Colonic mucosa (tissue), 4 donors: ENCODE results near the gene WWOX. TPM values are rescaled to one million over a fixed set of nuclear protein-coding genes. Genes with fewer than 3 reads are reported as not detected.

Source experiments
- DNase-seq: peaks from one replicate; pipeline ENCODE4 v3.0.0-alpha.2; 2020
- H3K27ac ChIP-seq: fragments of 200-600 bp; one replicate; pipeline ENCODE4 v1.8.0; 2021
- H3K27me3 ChIP-seq: fragments of 200-600 bp; one replicate; pipeline ENCODE4 v1.8.0; 2021
- H3K36me3 ChIP-seq: fragments of 200-600 bp; one replicate; pipeline ENCODE4 v1.8.0; 2021
- H3K4me1 ChIP-seq: fragments of 200-600 bp; one replicate; pipeline ENCODE4 v1.8.0; 2021; ENCODE audit warnings: mild to moderate bottlenecking
- H3K4me3 ChIP-seq: fragments of 200-600 bp; one replicate; pipeline ENCODE4 v1.8.0; 2021
- H3K9ac ChIP-seq, 2 donors: one replicate each; pipeline ENCODE4 v1.7.0; 2013; ENCODE audit warnings: control low read depth in 2 of 2, low read depth in 2 of 2, low read length in 2 of 2
- H3K9me3 ChIP-seq: fragments of 200-600 bp; one replicate; pipeline ENCODE4 v1.8.0; 2021
- intact Hi-C: fragments of 100-400 bp; cut with DNase I; formaldehyde crosslinking; loops from one replicate; pipeline ENCODE4 v1.14.1; 2022
- total RNA-seq, 2 donors: library from RNA; stranded (reverse); fragmentation: NEBNext Ultra II Directional in 1 of 2; extraction: Animal tissue kit (Norgen Biotek cat#: 25700) in 1 of 2; gene quantifications; one replicate each; pipeline ENCODE4 v1.2.1, GENCODE V29; 2021
- TF ChIP-seq, protein P1 (sequence below): fragments of 200-600 bp; IDR thresholded peaks from one replicate; pipeline ENCODE4 v1.8.0; 2022; ENCODE audit warnings: antibody characterized with exemption, mild to moderate bottlenecking
- donor health status: healthy.
- donor health status: DM: no; HTN: no; CAD: no.
- donor health status: DM: no; HTN: no; CAD: no.

WWOX gene
- total RNA-seq, 2 donors from 2014 or later, result 7.2 to 11.0 TPM

DNA sequence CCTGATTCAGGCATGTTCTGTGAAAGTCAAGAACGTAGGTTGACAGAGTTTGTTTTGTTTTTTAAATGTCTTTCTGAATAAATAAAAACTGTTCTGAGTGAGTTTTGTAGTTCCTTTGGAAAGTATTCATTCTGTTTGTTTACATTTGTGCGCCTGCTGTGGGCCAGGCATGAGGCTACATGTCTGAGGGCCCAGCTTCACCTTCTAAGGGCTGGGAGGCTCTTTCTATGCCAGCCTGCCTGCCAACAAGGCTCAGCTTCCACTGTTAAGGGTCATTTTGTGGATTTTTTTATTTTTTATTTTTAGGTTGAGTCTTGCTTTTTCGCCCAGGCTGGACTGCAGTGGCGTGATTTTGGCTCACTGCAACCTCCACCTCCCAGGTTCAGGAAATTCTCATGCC is 6.1 kb downstream of the WWOX start:
- Histone ChIP-seq H3K4me3 (no peak overlapping the region), H3K4me1 (no peaks in the 10 kb centered on the region), H3K9ac (no peak overlapping the region), H3K36me3 (no peaks in the 10 kb centered on the region), H3K27me3 (no peaks in the 10 kb centered on the region), H3K27ac (no peak overlapping the region), H3K9me3 (no peaks in the 10 kb centered on the region)
- no peak for DNase-seq
- intact Hi-C loops, result no loop called here
- TF ChIP-seq, protein P1, sequence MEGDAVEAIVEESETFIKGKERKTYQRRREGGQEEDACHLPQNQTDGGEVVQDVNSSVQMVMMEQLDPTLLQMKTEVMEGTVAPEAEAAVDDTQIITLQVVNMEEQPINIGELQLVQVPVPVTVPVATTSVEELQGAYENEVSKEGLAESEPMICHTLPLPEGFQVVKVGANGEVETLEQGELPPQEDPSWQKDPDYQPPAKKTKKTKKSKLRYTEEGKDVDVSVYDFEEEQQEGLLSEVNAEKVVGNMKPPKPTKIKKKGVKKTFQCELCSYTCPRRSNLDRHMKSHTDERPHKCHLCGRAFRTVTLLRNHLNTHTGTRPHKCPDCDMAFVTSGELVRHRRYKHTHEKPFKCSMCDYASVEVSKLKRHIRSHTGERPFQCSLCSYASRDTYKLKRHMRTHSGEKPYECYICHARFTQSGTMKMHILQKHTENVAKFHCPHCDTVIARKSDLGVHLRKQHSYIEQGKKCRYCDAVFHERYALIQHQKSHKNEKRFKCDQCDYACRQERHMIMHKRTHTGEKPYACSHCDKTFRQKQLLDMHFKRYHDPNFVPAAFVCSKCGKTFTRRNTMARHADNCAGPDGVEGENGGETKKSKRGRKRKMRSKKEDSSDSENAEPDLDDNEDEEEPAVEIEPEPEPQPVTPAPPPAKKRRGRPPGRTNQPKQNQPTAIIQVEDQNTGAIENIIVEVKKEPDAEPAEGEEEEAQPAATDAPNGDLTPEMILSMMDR, result no peak

DNA sequence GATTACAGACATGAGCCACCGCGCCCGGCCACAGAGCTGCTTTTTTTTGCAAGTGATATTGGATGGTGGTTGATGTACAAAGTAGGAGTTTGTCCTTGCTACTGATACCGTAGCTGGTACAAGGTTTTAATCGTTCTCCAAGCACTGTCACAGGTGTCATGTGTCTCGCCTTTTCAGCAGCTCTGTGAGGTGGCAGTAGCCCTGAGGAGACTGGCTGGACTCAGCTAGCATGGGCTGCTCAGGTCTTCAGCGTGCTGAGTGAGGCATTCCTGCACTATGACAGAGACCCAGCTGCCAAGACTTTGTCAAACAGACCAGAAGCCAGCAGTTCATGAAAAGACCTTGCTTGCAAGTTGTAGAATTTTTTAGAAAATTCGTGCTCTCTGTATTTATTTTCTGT is 7.2 kb downstream of the WWOX start:
- Histone ChIP-seq H3K4me3 (no peak overlapping the region), H3K36me3 (no peaks in the 10 kb centered on the region), H3K4me1 (no peaks in the 10 kb centered on the region), H3K9me3 (no peaks in the 10 kb centered on the region), H3K27me3 (no peaks in the 10 kb centered on the region), H3K9ac (no peak overlapping the region), H3K27ac (no peak overlapping the region)
- TF ChIP-seq, protein P1, result no peak
- no peak for DNase-seq
- intact Hi-C loops, result no loop called here

DNA sequence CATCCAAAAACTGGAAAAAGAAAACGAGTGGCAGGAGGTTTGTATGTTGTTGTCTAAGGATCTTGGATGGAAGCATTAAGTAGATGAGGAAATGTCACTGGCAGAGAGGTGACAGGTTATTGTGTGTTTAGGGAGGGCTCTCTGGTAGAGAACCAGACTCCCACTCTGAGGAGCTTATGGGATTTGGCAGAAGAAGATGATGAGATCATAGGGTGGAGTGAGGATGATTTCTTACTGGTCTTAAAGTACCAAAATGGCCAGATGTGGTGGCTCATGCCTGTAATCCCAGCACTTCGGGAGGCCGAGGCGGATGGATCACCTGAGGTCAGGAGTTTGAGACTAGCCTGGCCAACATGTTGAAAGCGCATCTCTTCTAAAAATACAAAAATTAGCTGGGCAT is 9.0 kb downstream of the WWOX start:
- intact Hi-C loops, result no loop called here
- no peaks in the 10 kb centered on the region for H3K4me1 ChIP-seq
- DNase-seq, result no peak
- no peak overlapping the region for H3K9ac ChIP-seq
- H3K9me3 ChIP-seq, result no peaks in the 10 kb centered on the region
- no peak overlapping the region for H3K27ac ChIP-seq
- TF ChIP-seq, protein P1, result no peak
- H3K36me3 ChIP-seq, result no peaks in the 10 kb centered on the region
- no peak overlapping the region for H3K4me3 ChIP-seq
- no peaks in the 10 kb centered on the region for H3K27me3 ChIP-seq

DNA sequence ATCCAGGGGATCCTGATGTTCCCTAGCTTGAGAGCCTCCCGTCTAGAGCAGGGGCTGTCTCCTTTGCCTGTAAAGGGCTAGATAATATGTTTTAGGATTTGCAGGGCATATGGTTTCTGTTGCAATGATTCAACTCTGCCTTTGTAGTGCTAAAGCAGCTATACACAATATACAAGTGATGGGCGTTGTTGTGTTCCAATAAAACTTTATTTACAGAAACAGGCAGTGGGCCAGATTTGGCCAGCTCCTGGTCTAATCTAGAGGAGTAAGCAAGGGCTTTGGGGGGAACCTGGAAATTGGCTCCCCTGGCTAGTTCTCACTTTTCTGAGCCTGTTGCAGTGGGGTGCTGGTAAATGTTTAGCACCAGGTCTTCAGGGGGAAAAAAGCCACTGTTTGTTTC is 13.8 kb downstream of the WWOX start:
- no peak overlapping the region for H3K9ac ChIP-seq
- intact Hi-C loops, result no loop called here
- DNase-seq, result no peak
- no peaks in the 10 kb centered on the region for H3K36me3 ChIP-seq
- H3K4me1 ChIP-seq, result no peaks in the 10 kb centered on the region
- no peaks in the 10 kb centered on the region for H3K9me3 ChIP-seq
- no peak overlapping the region for H3K4me3 ChIP-seq
- H3K27ac ChIP-seq, result no peak overlapping the region
- no peaks in the 10 kb centered on the region for H3K27me3 ChIP-seq
- TF ChIP-seq, protein P1, result no peak

DNA sequence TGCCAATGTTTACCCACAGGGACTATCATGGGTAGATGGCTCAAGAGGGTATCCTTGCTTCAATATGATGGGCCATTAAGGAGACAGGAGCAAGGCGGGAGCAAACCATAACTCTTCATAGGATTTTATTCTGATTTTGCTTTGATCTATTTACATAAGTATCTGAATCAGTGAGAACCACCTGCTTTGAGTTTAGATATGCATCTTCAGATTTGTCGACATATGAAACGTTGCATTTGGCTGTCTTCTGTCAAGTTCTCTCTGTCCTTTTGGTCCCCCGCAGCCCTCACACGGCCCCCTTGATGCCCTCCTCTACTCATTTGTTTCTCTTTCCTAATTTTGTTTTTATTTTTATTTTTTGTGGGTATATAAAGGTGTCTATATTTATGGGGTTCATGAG is 16.2 kb downstream of the WWOX start:
- Histone ChIP-seq H3K27ac (no peak overlapping the region), H3K9ac (no peak overlapping the region), H3K4me3 (no peak overlapping the region), H3K4me1 (no peaks in the 10 kb centered on the region), H3K9me3 (no peaks in the 10 kb centered on the region), H3K36me3 (no peaks in the 10 kb centered on the region), H3K27me3 (no peaks in the 10 kb centered on the region)
- DNase-seq, result no peak
- intact Hi-C loops, result no loop called here
- TF ChIP-seq, protein P1, result no peak

DNA sequence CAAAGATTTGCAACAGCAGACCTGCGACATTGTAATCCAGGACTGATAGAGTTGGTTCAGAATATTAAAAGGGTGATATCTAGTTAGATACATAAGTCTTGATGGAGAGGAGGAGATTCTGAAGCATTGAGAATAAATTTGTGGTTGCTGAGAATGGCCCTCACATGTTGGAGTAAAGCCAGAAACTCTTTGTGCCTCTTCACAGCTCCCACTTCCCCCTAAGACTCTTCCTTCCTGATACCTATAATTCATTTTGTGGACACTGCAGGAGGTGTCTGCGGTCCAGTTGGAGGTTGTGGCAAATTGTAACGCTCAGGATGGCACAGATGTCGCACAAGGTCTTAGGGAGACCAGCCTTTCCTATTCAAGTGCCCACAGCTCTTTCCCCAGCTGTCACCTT is 17.5 kb downstream of the WWOX start:
- H3K9ac ChIP-seq, result no peak overlapping the region
- no peaks in the 10 kb centered on the region for H3K9me3 ChIP-seq
- no peak for DNase-seq
- intact Hi-C loops, result no loop called here
- H3K4me1 ChIP-seq, result no peaks in the 10 kb centered on the region
- H3K27me3 ChIP-seq, result no peaks in the 10 kb centered on the region
- H3K36me3 ChIP-seq, result no peaks in the 10 kb centered on the region
- TF ChIP-seq, protein P1, result no peak
- H3K4me3 ChIP-seq, result no peak overlapping the region
- H3K27ac ChIP-seq, result no peak overlapping the region
